ENCODE measurements around the gene NRCAM.

NRCAM gene

GRCh38 chr7:108451296-108451848, 4.9 kb downstream of the NRCAM start:
- Mint-ChIP-seq H3K4me3 (no peak overlapping the region), H3K27ac (no peak overlapping the region), H3K9me3 (no peaks in the 10 kb centered on the region), H3K27me3 (peaks cover 61% of the 10 kb centered on the region), H3K4me1 (ENCODE audit: low read depth) (peaks cover 15% of the 10 kb centered on the region), H3K36me3 (ENCODE audit: low read depth) (no peaks in the 10 kb centered on the region)
- DNase-seq = no peak

- peaks cover 15% of the 10 kb centered on the region for H3K4me1 Mint-ChIP-seq (ENCODE audit: low read depth)
- no peak for DNase-seq
- peaks cover 58% of the 10 kb centered on the region for H3K27me3 Mint-ChIP-seq
- H3K36me3 Mint-ChIP-seq (ENCODE audit: low read depth) = no peaks in the 10 kb centered on the region
- no peak overlapping the region for H3K27ac Mint-ChIP-seq
- H3K4me3 Mint-ChIP-seq = no peak overlapping the region
- no peaks in the 10 kb centered on the region for H3K9me3 Mint-ChIP-seq
Observed at GRCh38 chr7:108450160-108450559, 6.1 kb downstream of the NRCAM start.

- Mint-ChIP-seq H3K4me1 (ENCODE audit: low read depth) (peaks cover 12% of the 10 kb centered on the region), H3K27ac (no peak overlapping the region), H3K9me3 (no peaks in the 10 kb centered on the region), H3K4me3 (no peak overlapping the region), H3K36me3 (ENCODE audit: low read depth) (no peaks in the 10 kb centered on the region), H3K27me3 (peaks cover 55% of the 10 kb centered on the region)
- no peak for DNase-seq
Observed at GRCh38 chr7:108449521-108449920, 6.7 kb downstream of the NRCAM start.

- no peaks in the 10 kb centered on the region for H3K9me3 Mint-ChIP-seq
- no peak for DNase-seq
- H3K36me3 Mint-ChIP-seq (ENCODE audit: low read depth) = no peaks in the 10 kb centered on the region
- H3K4me1 Mint-ChIP-seq (ENCODE audit: low read depth) = peaks cover 9% of the 10 kb centered on the region
- no peak overlapping the region for H3K27ac Mint-ChIP-seq
- peaks cover 49% of the 10 kb centered on the region for H3K27me3 Mint-ChIP-seq
- H3K4me3 Mint-ChIP-seq = no peak overlapping the region
Observed at GRCh38 chr7:108448584-108449505, 7.4 kb downstream of the NRCAM start.

GRCh38 chr7:108442039-108442568, 14.1 kb downstream of the NRCAM start:
- H3K27ac Mint-ChIP-seq = peak overlapping the region; percentile 81
- H3K4me1 Mint-ChIP-seq (ENCODE audit: low read depth) = peaks cover 18% of the 10 kb centered on the region
- H3K36me3 Mint-ChIP-seq (ENCODE audit: low read depth) = no peaks in the 10 kb centered on the region
- no peaks in the 10 kb centered on the region for H3K9me3 Mint-ChIP-seq
- DNase-seq = no peak
- no peak overlapping the region for H3K4me3 Mint-ChIP-seq
- H3K27me3 Mint-ChIP-seq = peaks cover 3% of the 10 kb centered on the region

- no peaks in the 10 kb centered on the region for H3K36me3 Mint-ChIP-seq (ENCODE audit: low read depth)
- H3K4me3 Mint-ChIP-seq = no peak overlapping the region
- H3K27me3 Mint-ChIP-seq = peaks cover 6% of the 10 kb centered on the region
- H3K9me3 Mint-ChIP-seq = no peaks in the 10 kb centered on the region
- H3K27ac Mint-ChIP-seq = no peak overlapping the region
- no peak for DNase-seq
- peaks cover 18% of the 10 kb centered on the region for H3K4me1 Mint-ChIP-seq (ENCODE audit: low read depth)
Observed at GRCh38 chr7:108441392-108441955, 14.8 kb downstream of the NRCAM start.

GRCh38 chr7:108440613-108441012, 15.6 kb downstream of the NRCAM start:
- Mint-ChIP-seq H3K36me3 (ENCODE audit: low read depth) (no peaks in the 10 kb centered on the region), H3K4me3 (no peak overlapping the region), H3K9me3 (no peaks in the 10 kb centered on the region), H3K27me3 (peaks cover 4% of the 10 kb centered on the region), H3K27ac (no peak overlapping the region), H3K4me1 (ENCODE audit: low read depth) (peaks cover 18% of the 10 kb centered on the region)
- DNase-seq = no peak

- no peak overlapping the region for H3K4me3 Mint-ChIP-seq
- H3K9me3 Mint-ChIP-seq = no peaks in the 10 kb centered on the region
- H3K27me3 Mint-ChIP-seq = peaks cover 11% of the 10 kb centered on the region
- DNase-seq = no peak
- H3K4me1 Mint-ChIP-seq (ENCODE audit: low read depth) = peaks cover 12% of the 10 kb centered on the region
- H3K27ac Mint-ChIP-seq = no peak overlapping the region
- no peaks in the 10 kb centered on the region for H3K36me3 Mint-ChIP-seq (ENCODE audit: low read depth)
Observed at GRCh38 chr7:108436906-108437305, 19.3 kb downstream of the NRCAM start.

- H3K4me3 Mint-ChIP-seq = no peak overlapping the region
- peaks cover 28% of the 10 kb centered on the region for H3K27me3 Mint-ChIP-seq
- H3K9me3 Mint-ChIP-seq = no peaks in the 10 kb centered on the region
- no peaks in the 10 kb centered on the region for H3K36me3 Mint-ChIP-seq (ENCODE audit: low read depth)
- H3K4me1 Mint-ChIP-seq (ENCODE audit: low read depth) = peaks cover 3% of the 10 kb centered on the region
- no peak overlapping the region for H3K27ac Mint-ChIP-seq
- no peak for DNase-seq
Observed at GRCh38 chr7:108434010-108434409, 22.2 kb downstream of the NRCAM start.

GRCh38 chr7:108431099-108431498, 25.1 kb downstream of the NRCAM start:
- H3K27me3 Mint-ChIP-seq = peaks cover 24% of the 10 kb centered on the region
- no peak for DNase-seq
- H3K4me3 Mint-ChIP-seq = no peak overlapping the region
- H3K4me1 Mint-ChIP-seq (ENCODE audit: low read depth) = peaks cover 3% of the 10 kb centered on the region
- H3K27ac Mint-ChIP-seq = no peak overlapping the region
- H3K9me3 Mint-ChIP-seq = no peaks in the 10 kb centered on the region
- no peaks in the 10 kb centered on the region for H3K36me3 Mint-ChIP-seq (ENCODE audit: low read depth)

GRCh38 chr7:108430664-108431063, 25.6 kb downstream of the NRCAM start:
- Mint-ChIP-seq H3K27me3 (peaks cover 24% of the 10 kb centered on the region), H3K4me1 (ENCODE audit: low read depth) (peaks cover 3% of the 10 kb centered on the region), H3K27ac (no peak overlapping the region)

GRCh38 chr7:108427766-108428165, 28.5 kb downstream of the NRCAM start:
- Mint-ChIP-seq H3K4me3 (no peak overlapping the region), H3K36me3 (ENCODE audit: low read depth) (no peaks in the 10 kb centered on the region), H3K27ac (no peak overlapping the region), H3K27me3 (peaks cover 44% of the 10 kb centered on the region), H3K4me1 (ENCODE audit: low read depth) (peaks cover 12% of the 10 kb centered on the region), H3K9me3 (no peaks in the 10 kb centered on the region)
- no peak for DNase-seq

More at GRCh38 chr7:108430664-108431063, 25.6 kb downstream of the NRCAM start:
- H3K9me3 Mint-ChIP-seq = no peaks in the 10 kb centered on the region
- H3K4me3 Mint-ChIP-seq = no peak overlapping the region
- no peak for DNase-seq
- no peaks in the 10 kb centered on the region for H3K36me3 Mint-ChIP-seq (ENCODE audit: low read depth)

- H3K36me3 Mint-ChIP-seq (ENCODE audit: low read depth) = no peaks in the 10 kb centered on the region
- H3K27me3 Mint-ChIP-seq = peaks cover 36% of the 10 kb centered on the region
- H3K4me3 Mint-ChIP-seq = no peak overlapping the region
- no peak for DNase-seq
- H3K27ac Mint-ChIP-seq = no peak overlapping the region
- H3K4me1 Mint-ChIP-seq (ENCODE audit: low read depth) = peaks cover 14% of the 10 kb centered on the region
- H3K9me3 Mint-ChIP-seq = no peaks in the 10 kb centered on the region
Observed at GRCh38 chr7:108425714-108426275, 30.4 kb downstream of the NRCAM start.

GRCh38 chr7:108424013-108424412, 32.2 kb downstream of the NRCAM start:
- Mint-ChIP-seq H3K4me3 (no peak overlapping the region), H3K4me1 (ENCODE audit: low read depth) (peaks cover 26% of the 10 kb centered on the region), H3K27me3 (peaks cover 34% of the 10 kb centered on the region), H3K27ac (no peak overlapping the region), H3K9me3 (no peaks in the 10 kb centered on the region), H3K36me3 (ENCODE audit: low read depth) (no peaks in the 10 kb centered on the region)
- DNase-seq = no peak

Measured in activated T-cell treated with anti-CD3 and anti-CD28 coated beads, Interleukin-2, amount 50 U/mL, for 24 hours (primary cell).